Activated T-helper 1 cell treated with anti-CD3 and anti-CD28 coated beads, Interleukin-12 subunit alpha, Interleukin-12 subunit beta, Interleukin-2, Interleukin-4 antibody, amounts not matched to agents 30 ng/mL and 10 ng/mL and 1 ng/mL, durations not matched to agents 14 hours and 24 hours and 36 hours (primary cell): Measurements from ENCODE around the gene C1QC. TPM values are rescaled to one million over a fixed set of nuclear protein-coding genes. Genes with fewer than 3 reads are reported as not detected.

ENCODE experiments used
- DNase-seq: peaks from one replicate; pipeline ENCODE4 v3.0.0; 2021; ENCODE audit warnings: low spot score
- H3K27ac Mint-ChIP-seq: one replicate; pipeline ENCODE4 v1.8.0; 2021; ENCODE audit warnings: mild to moderate bottlenecking, mixed read lengths
- H3K27me3 Mint-ChIP-seq: one replicate; pipeline ENCODE4 v1.8.0; 2022; ENCODE audit warnings: mild to moderate bottlenecking, moderate library complexity, mixed read lengths; ENCODE audit not compliant: insufficient read depth
- H3K36me3 Mint-ChIP-seq: one replicate; pipeline ENCODE4 v1.8.0; 2021; ENCODE audit warnings: low read depth, mixed read lengths
- H3K4me1 Mint-ChIP-seq: one replicate; pipeline ENCODE4 v1.8.0; 2021; ENCODE audit warnings: low read depth, mixed read lengths
- H3K4me3 Mint-ChIP-seq: one replicate; pipeline ENCODE4 v1.8.0; 2021; ENCODE audit warnings: mild to moderate bottlenecking, moderate library complexity, mixed read lengths
- H3K9me3 Mint-ChIP-seq: one replicate; pipeline ENCODE4 v1.8.0; 2021; ENCODE audit warnings: mixed read lengths
- intact Hi-C: fragments of 100-400 bp; cut with micrococcal nuclease; formaldehyde crosslinking; loops from one replicate; pipeline ENCODE4 v1.15.1; 2024
- total RNA-seq: library from RNA; stranded (reverse); gene quantifications from 2 replicates; pipeline ENCODE4 v1.2.3, GENCODE V29; 2022

Gene C1QC
- total RNA-seq, 1 donor from 2014 or later = not detected

- no peaks in the 10 kb centered on the region for H3K36me3 Mint-ChIP-seq
Observed at GRCh38 chr1:22608361-22608760, 35.1 kb upstream of the C1QC start.

GRCh38 chr1:22609291-22609690 lies 34.1 kb upstream of the C1QC start:
- Mint-ChIP-seq H3K36me3 (no peaks in the 10 kb centered on the region), H3K4me3 (no peak overlapping the region), H3K4me1 (no peaks in the 10 kb centered on the region), H3K27ac (no peak overlapping the region), H3K9me3 (no peaks in the 10 kb centered on the region), H3K27me3 (peaks cover 13% of the 10 kb centered on the region)
- DNase-seq = no peak
- intact Hi-C loops = no loop called here

More at GRCh38 chr1:22608361-22608760, 35.1 kb upstream of the C1QC start:
- intact Hi-C loops = no loop called here
- no peak for DNase-seq
- no peak overlapping the region for H3K27ac Mint-ChIP-seq
- H3K4me1 Mint-ChIP-seq = no peaks in the 10 kb centered on the region
- H3K4me3 Mint-ChIP-seq = no peak overlapping the region
- no peaks in the 10 kb centered on the region for H3K9me3 Mint-ChIP-seq
- H3K27me3 Mint-ChIP-seq = peaks cover 14% of the 10 kb centered on the region

GRCh38 chr1:22611530-22611947 lies 31.9 kb upstream of the C1QC start:
- DNase-seq = peak; percentile 6
- Mint-ChIP-seq H3K36me3 (no peaks in the 10 kb centered on the region), H3K27ac (no peak overlapping the region), H3K27me3 (peaks cover 6% of the 10 kb centered on the region), H3K9me3 (no peaks in the 10 kb centered on the region), H3K4me3 (no peak overlapping the region), H3K4me1 (no peaks in the 10 kb centered on the region)
- intact Hi-C loops = no loop called here

- intact Hi-C loops = no loop called here
- no peaks in the 10 kb centered on the region for H3K36me3 Mint-ChIP-seq
- H3K27me3 Mint-ChIP-seq = peaks cover 5% of the 10 kb centered on the region
- H3K9me3 Mint-ChIP-seq = no peaks in the 10 kb centered on the region
- no peaks in the 10 kb centered on the region for H3K4me1 Mint-ChIP-seq
- no peak overlapping the region for H3K27ac Mint-ChIP-seq
- no peak for DNase-seq
- no peak overlapping the region for H3K4me3 Mint-ChIP-seq
Observed at GRCh38 chr1:22612671-22613571, 30.5 kb upstream of the C1QC start.

GRCh38 chr1:22613572-22613918 lies 29.9 kb upstream of the C1QC start:
- no peaks in the 10 kb centered on the region for H3K9me3 Mint-ChIP-seq
- intact Hi-C loops = no loop called here
- H3K27ac Mint-ChIP-seq = no peak overlapping the region

GRCh38 chr1:22613951-22614350 lies 29.5 kb upstream of the C1QC start:
- H3K4me3 Mint-ChIP-seq = no peak overlapping the region
- H3K36me3 Mint-ChIP-seq = no peaks in the 10 kb centered on the region
- H3K27ac Mint-ChIP-seq = no peak overlapping the region
- intact Hi-C loops = no loop called here
- no peak for DNase-seq
- H3K27me3 Mint-ChIP-seq = peaks cover 6% of the 10 kb centered on the region
- no peaks in the 10 kb centered on the region for H3K4me1 Mint-ChIP-seq
- H3K9me3 Mint-ChIP-seq = no peaks in the 10 kb centered on the region

More at GRCh38 chr1:22613572-22613918, 29.9 kb upstream of the C1QC start:
- peaks cover 6% of the 10 kb centered on the region for H3K27me3 Mint-ChIP-seq
- DNase-seq = no peak
- no peak overlapping the region for H3K4me3 Mint-ChIP-seq
- no peaks in the 10 kb centered on the region for H3K36me3 Mint-ChIP-seq
- H3K4me1 Mint-ChIP-seq = no peaks in the 10 kb centered on the region

- no peak for DNase-seq
- no peaks in the 10 kb centered on the region for H3K36me3 Mint-ChIP-seq
- H3K27ac Mint-ChIP-seq = no peak overlapping the region
- no peaks in the 10 kb centered on the region for H3K9me3 Mint-ChIP-seq
- intact Hi-C loops = no loop called here
- H3K27me3 Mint-ChIP-seq = peaks cover 6% of the 10 kb centered on the region
- H3K4me1 Mint-ChIP-seq = no peaks in the 10 kb centered on the region
- no peak overlapping the region for H3K4me3 Mint-ChIP-seq
Observed at GRCh38 chr1:22615886-22616285, 27.5 kb upstream of the C1QC start.

GRCh38 chr1:22616571-22616970 lies 26.9 kb upstream of the C1QC start:
- DNase-seq = no peak
- Mint-ChIP-seq H3K36me3 (no peaks in the 10 kb centered on the region), H3K27ac (no peak overlapping the region), H3K4me3 (no peak overlapping the region), H3K9me3 (no peaks in the 10 kb centered on the region), H3K4me1 (no peaks in the 10 kb centered on the region), H3K27me3 (peaks cover 6% of the 10 kb centered on the region)
- intact Hi-C loops = no loop called here

- Mint-ChIP-seq H3K36me3 (no peaks in the 10 kb centered on the region), H3K4me1 (no peaks in the 10 kb centered on the region), H3K27me3 (peaks cover 6% of the 10 kb centered on the region), H3K9me3 (no peaks in the 10 kb centered on the region), H3K27ac (no peak overlapping the region), H3K4me3 (no peak overlapping the region)
- no peak for DNase-seq
- intact Hi-C loops = no loop called here
Observed at GRCh38 chr1:22618056-22618455, 25.4 kb upstream of the C1QC start.

- H3K27ac Mint-ChIP-seq = no peak overlapping the region
- H3K4me1 Mint-ChIP-seq = no peaks in the 10 kb centered on the region
- no peak for DNase-seq
- intact Hi-C loops = no loop called here
- H3K9me3 Mint-ChIP-seq = no peaks in the 10 kb centered on the region
- H3K4me3 Mint-ChIP-seq = no peak overlapping the region
- no peaks in the 10 kb centered on the region for H3K36me3 Mint-ChIP-seq
- H3K27me3 Mint-ChIP-seq = peaks cover 6% of the 10 kb centered on the region
Observed at GRCh38 chr1:22619252-22619651, 24.2 kb upstream of the C1QC start.

- Mint-ChIP-seq H3K4me3 (no peak overlapping the region), H3K27ac (no peak overlapping the region), H3K9me3 (no peaks in the 10 kb centered on the region), H3K27me3 (peaks cover 6% of the 10 kb centered on the region), H3K4me1 (no peaks in the 10 kb centered on the region), H3K36me3 (no peaks in the 10 kb centered on the region)
- no peak for DNase-seq
- intact Hi-C loops = no loop called here
Observed at GRCh38 chr1:22619798-22620197, 23.6 kb upstream of the C1QC start.

GRCh38 chr1:22621761-22622160 lies 21.7 kb upstream of the C1QC start:
- Mint-ChIP-seq H3K27me3 (peaks cover 3% of the 10 kb centered on the region), H3K27ac (no peak overlapping the region), H3K4me3 (no peak overlapping the region), H3K36me3 (no peaks in the 10 kb centered on the region), H3K4me1 (no peaks in the 10 kb centered on the region), H3K9me3 (no peaks in the 10 kb centered on the region)
- DNase-seq = no peak
- intact Hi-C loops = no loop called here

- Mint-ChIP-seq H3K9me3 (no peaks in the 10 kb centered on the region), H3K36me3 (no peaks in the 10 kb centered on the region), H3K27ac (no peak overlapping the region), H3K27me3 (peaks cover 20% of the 10 kb centered on the region), H3K4me3 (no peak overlapping the region), H3K4me1 (no peaks in the 10 kb centered on the region)
- DNase-seq = no peak
- intact Hi-C loops = no loop called here
Observed at GRCh38 chr1:22625262-22625925, 18.0 kb upstream of the C1QC start.
